ENCODE data around the gene HP.
A peak's percentile ranks its signal among the peaks of the same experiment; 100 is the strongest.

HP gene

DNA sequence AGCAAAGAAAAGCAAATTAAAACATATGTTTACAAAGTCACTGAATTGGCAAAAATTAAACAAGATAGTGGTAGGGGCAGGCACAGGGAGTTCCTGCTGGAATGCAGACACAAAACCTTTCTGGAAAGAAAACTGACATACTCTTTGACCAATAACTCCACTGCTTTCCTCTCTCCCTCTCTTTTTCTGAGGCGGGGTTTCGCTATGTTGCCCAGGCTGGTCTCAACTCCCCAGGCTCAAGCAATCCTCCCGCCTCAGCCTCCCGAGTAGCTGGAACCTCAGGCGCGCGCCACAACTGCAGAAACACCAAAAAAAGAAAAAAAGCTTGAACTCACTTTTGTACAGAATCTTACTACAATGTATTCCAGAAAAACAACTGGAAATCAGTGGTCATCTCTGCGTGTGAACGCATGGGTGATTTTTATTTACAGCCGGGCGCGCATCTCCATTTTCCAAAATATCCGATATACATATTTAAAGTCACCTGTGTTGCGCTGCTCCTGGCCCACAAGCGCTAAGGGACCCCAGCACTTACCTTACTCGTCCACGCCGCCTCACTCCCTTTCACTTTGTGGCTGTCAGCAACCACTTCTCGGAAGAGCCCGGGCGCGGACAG is 38.6 kb downstream of the HP start:
- peak in 1 of 2 donors; percentile 4 for DNase-seq

DNA sequence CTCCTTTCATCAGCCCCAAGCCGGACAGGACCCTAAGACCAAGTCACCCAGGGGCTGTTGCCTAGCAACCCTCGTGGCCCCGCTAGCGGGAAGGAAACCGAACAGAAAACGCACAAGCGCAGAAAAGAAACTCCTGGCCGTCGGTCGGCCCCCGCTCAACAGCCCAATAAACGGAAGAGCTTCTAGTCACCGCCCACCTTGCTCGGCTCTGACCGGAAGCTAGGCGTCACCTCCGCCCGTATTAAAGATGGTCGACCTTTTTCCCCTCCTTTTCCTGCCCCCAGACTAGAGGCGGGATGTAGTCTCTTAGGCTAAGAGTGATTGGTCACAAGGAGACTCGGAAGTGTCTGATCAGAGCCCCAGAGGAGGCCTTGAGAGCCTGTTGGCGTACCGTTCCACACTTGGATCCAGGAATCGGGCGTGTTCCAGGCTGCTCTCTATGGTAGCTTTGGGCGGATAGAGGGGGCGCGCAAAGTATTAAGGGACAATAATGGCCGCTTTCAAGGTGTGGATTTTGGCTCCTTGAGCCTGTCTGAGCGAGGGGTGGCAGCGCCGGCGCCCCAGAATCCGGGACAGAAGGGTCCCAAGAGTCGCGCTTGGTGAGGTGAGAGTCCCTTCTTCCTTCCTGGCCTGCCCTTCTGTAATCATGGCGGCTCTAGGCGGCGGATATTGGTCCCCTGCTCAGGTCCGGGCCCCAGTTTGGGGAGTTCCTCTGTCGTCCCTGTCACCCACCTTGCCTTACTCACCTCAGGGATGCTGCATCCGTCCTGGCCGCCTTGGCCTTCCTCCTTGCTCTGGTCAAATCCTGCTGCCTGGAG is 39.4 kb downstream of the HP start, which contains the start of the genes DHX38 and TXNL4B:
Gene DHX38 (plus strand): TSS at position 400 of the 818 bp plus-strand sequence. CDS start 2,311 bp downstream, outside the sequence.
Gene TXNL4B (minus strand): TSS at position 173 of the 818 bp plus-strand sequence. CDS start 2,871 bp downstream, outside the sequence.
- peak; percentile 96 to 98 for DNase-seq

DNA sequence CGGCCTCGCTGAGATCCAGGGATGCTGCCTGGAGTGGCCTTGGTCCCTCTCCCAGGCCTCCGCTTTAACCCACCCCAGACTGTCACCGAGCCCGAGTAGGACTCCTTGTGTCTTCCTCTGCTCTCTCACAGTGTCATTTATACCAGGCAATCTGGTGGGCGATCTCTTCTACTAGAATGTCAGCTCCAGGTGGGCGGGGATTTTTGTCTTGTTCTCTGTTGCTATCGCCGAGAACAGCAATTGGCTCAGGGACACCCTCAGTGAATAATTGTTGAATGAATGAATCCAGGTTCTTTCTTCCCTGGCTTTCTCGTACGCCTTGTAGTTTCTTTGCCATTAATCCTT is 39.9 kb downstream of the HP start:
- no peak for DNase-seq

DNA sequence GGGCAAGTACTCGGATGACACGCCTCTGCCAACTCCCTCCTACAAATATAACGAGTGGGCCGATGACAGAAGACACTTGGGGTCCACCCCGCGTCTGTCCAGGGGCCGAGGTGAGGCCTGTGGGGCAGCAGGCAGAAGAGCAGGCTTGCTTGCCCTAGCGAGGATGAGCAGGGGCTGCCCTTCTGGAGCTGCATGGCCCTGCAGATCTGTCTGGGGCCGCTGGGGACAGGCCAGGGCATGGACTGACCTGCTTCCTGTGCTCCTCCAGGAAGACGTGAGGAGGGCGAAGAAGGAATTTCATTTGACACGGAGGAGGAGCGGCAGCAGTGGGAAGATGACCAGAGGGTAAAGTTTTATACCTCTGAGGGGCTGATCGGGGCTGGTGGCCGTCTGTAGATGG is 44.6 kb downstream of the HP start:
- no peak for DNase-seq

DNA sequence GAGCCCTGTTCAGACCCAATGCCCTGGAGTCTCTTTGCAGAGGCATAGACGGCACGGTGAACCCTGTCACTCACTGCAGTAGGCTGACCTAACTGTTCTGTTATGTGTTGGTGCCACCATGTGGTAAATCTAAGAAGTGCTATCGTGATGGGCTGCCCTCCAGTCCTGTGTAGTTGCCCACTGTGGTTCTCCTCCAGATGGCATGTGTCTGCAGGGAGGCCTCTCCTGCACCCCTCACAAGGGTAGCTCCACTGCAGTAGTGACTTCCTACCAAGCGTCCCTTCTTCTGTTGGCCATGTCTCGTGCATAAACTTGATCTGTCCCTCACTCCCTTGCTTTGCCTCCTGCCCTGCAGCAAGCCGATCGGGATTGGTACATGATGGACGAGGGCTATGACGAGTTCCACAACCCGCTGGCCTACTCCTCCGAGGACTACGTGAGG is 45.1 kb downstream of the HP start:
- DNase-seq, result peak; percentile 48 to 58

DNA sequence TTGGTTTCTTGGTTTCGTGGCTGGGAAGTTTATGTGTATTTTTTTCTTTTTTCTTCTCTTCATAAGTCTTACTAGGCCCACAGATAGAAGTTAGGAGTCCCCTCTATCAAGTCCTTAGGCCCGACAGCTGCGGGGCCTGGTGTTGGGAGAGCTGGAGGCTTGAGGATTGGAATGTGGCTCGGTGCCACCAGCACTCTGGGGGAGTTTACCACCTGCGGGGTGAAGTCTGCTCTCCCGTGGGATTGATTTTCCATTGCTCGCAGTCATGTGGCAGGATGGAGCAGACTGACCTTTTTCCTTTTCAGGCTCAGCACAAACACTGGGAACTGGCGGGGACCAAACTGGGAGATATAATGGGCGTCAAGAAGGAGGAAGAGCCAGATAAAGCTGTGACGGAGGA is 46.9 kb downstream of the HP start:
- DNase-seq, result no peak

DNA sequence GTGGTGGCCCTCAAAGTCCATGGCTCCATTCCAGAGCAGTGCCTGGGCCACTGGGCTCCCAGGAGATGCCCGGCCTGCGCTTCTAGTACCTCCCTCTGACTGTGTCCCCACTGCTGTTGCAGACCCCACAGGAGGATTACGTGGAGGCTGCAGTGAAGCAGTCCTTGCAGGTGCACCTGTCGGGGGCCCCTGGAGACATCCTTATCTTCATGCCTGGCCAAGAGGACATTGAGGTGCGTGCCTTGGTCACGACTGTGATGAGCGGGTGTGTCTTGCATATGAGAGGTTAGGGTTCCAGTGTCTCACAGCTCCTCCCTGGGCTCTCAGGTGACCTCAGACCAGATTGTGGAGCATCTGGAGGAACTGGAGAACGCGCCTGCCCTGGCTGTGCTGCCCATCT is 50.6 kb downstream of the HP start:
- no peak for DNase-seq

DNA sequence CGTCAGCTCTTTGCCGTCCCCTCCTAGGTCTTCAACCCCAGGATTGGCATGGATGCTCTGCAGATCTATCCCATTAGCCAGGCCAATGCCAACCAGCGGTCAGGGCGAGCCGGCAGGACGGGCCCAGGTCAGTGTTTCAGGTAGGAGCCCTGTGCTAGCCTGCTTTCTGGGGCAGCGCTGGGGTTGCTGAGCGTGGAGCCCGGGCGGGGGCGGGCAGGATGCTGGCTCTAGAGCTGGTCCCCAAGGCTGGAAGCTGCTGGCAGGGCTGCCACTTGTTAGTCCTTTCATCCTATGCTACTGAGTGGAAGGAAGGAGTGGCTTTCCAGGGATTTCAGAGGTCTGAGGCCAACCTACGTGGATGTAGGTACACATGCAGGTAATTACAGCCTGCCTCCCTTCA is 51.7 kb downstream of the HP start:
- no peak for DNase-seq

DNA sequence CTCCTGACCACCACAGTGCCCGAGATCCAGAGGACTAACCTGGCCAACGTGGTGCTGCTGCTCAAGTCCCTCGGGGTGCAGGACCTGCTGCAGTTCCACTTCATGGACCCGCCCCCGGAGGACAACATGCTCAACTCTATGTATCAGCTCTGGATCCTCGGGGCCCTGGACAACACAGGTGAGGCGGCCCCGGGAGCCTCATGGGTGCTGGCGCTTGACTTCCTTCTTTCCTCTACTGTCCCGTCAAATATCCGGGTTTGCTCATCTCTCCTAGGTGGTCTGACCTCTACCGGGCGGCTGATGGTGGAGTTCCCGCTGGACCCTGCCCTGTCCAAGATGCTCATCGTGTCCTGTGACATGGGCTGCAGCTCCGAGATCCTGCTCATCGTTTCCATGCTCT is 53.1 kb downstream of the HP start:
- no peak for DNase-seq

DNA sequence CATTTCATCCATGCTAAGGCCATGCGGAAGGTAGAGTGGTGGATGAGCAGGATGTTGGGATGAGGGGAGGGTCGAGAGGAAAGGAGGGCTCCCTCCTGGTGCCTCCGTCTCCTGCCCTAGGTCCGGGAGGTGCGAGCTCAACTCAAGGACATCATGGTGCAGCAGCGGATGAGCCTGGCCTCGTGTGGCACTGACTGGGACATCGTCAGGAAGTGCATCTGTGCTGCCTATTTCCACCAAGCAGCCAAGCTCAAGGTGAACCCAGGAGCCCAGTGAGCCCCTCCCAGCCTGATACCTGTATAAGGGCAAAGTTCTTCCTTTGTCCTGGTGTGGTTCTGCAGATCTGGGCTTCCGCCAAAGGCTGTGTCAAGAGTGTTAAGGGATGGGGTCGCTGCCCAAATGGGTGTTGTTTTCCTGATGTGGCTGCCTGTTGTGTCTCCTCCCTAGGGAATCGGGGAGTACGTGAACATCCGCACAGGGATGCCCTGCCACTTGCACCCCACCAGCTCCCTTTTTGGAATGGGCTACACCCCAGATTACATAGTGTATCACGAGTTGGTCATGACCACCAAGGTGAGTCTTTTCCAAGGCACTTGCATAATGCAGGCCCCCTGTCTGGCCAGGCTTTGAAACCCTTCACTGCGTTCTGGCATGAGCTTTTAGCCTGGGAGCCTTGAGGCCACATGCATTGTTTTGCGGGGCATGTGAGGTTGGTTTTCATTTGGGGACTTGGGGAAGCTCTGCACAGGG is 54.2 kb downstream of the HP start:
- DNase-seq, result no peak

DNA sequence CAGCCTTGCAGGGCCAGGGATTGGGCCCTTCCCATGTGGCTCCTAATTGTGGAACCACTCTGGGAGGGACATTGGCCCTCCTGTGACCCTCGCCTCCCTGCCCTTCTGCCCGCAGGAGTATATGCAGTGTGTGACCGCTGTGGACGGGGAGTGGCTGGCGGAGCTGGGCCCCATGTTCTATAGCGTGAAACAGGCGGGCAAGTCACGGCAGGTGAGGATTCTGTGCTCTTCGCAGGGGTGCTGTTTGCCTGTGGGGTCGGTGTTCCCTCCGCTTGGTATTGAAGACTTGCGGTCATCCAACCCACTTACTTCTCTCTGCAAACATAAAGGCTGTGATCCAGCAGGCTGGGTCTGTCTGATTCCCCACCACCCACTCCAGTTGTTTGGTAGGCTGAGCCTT is 55.0 kb downstream of the HP start:
- no peak for DNase-seq

DNA sequence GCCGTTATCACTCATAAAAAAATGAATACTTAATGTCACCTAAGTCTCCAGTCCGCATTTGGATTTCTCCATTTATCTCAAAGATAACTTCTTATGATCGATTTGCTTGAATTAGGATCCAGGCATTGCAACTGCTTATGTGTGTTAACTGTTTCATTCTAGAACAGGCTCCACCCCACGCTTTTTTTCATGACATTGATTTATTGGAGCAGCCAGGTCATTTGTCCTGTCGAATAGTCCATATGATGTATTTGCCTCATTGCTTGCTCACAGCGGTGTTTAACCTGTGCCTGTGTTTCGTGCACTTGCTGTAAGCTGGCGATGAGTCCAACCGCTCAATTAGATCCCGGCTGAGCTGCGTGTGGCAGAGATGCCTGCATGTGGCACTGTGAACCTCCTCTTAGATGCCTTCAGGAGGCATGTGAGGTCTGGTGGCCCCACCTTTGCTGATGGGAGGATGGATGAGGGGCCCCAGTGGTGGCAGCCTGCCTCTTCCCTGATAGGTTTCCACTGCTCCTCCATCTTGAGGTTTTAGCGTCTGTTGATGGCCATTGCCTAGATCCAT is 55.7 kb downstream of the HP start:
- no peak for DNase-seq
